NCI-H2227 treated with DMSO at 0.1 percent for 48 hours (cell line): ENCODE data around the gene TRAM2.

Source experiments
- DNase-seq: peaks from one replicate; lab custom pipeline; 2025; lab: John Stamatoyannopoulos, UW

Gene TRAM2

DNA sequence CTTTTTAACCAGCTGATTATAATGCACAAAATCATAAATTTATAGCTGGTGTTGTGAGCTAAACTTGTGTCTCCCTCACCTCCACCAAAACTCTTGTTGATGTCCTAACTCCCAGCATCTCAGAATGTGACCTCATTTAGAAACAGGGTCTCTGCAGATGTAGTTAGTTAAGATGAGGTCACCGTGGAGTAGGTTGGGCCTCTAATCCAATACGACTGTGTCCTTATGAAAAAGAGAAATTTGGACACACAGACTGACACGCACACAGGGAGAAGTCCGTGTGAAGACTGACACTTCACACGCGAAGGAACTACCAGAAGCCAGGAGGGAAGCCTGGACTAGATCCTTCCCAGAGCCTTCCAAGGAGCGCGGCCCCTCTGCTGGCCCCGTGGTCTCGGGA lies 46.5 kb downstream of the TRAM2 start:
- no peak for DNase-seq

DNA sequence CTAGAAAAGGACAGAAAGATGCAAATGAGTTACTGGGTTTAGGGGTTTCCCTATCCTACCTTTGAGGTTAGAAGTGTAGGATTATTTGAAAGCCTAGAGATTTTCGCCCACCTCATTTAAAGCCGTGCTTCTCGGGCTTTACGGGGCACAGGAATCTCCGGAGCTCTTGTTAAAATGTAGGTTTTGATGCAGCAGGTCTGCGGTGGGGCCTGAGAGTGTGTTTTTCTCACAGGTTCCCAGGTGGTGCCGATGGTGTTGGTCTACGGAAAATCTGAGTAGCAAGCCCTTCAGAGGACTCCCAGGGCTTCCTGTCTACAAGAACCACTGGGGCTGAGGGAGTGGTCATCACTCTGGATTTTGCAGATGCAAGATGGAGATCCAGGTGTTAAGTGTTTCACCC lies 47.5 kb downstream of the TRAM2 start:
- no peak for DNase-seq

DNA sequence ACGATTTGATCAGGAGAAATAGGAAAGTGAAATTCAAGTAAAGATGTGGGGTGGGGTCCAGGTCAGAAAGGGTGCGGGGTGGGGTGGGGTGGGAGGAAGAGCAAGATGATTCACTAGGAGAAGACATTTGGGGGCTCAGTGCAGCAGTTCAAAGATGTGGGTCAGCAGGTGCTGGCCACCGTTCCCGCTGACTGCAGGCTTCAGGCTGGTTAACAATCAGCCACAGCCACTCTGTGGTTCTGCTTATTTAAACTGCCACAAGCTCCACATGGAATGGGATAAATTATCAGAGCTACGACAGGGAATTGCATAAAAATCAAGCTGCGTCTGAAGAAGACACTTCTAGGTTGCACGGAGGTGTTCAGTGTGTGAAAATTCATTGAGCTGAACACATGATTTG lies 49.4 kb downstream of the TRAM2 start:
- no peak for DNase-seq

DNA sequence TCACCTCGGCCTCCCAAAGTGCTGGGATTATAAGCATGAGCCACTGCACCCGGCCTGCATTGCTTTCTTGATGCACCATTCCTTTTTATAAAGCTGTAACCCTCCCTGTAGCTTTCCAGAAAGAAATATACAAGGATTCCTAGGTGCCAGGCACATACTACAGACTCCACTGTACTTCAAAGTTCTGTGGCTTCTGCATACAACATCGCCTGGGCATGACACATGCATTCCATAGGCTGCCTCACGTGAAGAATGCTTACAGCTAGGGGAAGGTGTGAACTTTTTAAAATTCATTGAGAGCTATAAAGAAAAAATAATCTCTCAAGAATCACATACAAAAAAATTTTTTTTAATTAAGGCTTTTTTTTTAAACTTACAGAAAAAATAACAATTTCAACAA lies 50.2 kb downstream of the TRAM2 start:
- DNase-seq: no peak

DNA sequence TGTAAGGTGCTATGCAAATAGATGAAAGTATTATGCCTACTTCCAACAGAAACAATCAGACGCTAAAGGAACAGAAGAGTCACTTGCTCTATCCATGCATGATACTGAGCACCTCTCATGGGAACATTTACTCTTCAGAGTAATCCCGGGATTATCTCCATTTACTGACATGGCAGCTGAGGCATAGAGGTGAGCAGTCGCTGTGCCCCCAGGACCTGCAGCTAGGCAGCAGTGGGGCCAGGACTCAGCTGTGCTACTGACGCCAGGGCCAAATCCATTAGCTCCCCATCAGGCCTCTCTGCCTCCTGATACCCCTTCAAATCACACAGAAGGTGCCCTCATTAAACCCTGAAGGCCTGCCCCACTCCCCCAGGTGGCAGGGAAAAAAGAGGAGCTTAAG lies 51.9 kb downstream of the TRAM2 start:
- no peak for DNase-seq

DNA sequence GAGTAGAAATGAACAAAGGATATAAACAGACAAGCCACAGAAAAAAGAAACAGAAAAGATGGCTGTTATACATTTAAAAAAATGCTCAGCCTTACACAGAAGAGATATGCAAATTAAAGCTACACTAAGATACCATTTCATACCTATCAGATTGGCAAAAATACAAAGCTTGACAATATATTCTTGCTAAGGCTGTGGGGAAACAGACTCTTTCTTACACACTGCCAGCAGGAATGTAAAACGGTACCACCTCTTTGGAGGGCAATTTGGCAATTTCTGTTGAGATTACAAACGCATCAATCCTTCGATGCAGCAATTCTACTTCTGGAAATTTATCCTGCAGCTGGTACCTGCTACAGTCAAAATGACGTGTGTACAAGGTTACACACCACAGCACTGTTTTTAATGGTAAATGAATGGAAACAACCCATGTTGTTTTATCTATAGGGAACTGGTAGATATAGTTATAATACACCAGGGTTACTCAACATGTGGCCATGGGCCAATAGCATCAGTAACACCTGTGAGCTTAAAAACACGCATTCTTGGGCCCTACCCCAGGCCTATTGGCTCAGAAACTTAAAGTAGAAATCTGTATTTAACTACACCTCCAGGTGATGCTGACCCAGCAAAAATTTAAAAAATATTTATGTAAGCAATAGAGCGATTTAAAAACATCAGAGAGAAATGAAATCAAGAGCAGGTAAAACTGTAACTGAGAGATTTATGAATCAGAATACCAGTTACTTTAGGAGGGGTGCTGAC lies 53.3 kb downstream of the TRAM2 start:
- DNase-seq: no peak

DNA sequence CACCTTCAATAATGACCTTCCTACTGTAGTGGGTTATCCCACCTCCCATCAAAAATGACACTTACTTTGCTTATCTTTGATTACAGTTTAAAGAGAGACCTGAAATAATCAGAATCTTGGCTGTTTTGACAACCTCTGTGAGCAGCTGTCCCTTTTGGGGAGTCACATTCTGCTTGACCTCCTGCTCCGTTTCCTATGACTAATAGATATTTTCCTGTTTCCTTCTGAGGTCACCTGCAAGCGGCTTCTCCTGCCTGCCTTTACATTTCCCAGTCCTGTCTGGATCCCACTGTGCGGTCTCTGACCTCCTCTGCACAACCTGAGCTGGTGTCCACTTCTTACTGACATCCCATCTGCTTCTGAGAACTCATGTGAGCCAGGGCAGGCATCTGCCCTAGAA lies 54.2 kb downstream of the TRAM2 start:
- no peak for DNase-seq

DNA sequence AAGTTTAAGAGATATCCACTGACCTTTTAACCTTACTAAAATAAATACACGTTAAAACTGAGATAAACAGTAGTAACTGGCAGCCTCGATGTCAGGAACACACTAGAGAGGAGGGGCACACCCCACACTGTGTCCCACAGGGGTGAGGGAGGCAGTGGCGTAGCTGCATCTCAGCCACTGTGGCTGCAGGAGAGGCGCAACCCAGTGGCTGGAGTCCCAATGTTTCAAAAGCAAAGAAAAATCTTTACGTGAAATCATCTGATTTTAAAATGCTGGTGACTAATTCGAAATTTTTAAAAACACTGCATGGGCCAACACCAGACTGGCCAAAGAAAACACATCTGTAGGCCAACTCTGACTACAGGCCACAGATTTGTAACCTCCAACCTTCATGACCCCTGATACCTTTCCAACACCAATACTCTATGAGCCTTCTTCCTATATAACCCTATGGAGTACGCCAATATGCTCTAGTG lies 54.7 kb downstream of the TRAM2 start:
- no peak for DNase-seq

DNA sequence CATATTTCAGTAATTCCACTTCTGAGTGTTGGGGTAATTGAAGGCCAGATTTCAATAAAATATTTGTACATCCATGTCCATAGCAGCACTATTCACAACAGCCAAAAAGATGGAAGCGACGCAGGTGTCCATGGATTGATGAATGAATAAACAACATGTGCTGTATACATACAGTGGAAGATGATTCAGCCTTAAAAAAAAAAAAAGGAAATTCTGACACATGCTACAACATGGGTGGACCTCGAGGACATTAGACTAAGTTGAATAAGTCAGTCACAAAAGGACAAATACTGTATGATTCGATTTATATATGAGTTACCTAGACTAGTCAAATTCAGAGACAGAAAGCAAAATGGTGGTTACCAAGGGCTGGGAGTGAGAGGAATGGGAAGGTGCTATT lies 57.2 kb downstream of the TRAM2 start:
- no peak for DNase-seq

DNA sequence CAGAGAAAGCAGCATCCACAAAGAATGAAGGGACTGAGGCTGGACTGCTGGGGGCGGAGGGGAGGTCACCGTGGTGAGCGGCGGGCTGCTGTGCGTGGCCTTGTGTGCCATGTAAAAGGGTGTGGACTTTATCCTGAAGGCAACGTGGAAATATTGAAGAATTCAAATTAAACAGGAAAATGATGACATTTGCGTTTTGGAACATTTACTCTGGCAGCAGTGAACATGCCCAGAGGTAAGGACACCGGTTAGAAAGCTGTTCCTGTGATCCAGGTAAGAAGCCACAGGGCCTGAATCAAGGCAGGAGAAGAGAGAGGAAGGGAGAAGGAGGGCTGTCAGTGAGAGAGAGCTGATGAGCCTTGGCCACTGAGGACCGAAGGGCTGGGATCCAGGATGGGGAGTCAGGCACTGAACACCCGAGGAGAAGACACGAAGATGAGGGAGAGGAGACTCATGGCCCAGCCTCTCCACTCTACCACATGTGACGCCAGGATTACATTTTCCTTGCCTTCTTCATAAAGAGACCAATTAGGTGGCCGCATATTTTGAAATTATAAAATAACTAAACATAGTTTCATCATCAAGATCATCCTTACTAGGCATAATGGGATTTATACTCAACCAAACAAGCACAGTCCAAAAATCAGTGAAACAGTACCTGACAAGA lies 58.4 kb downstream of the TRAM2 start:
- no peak for DNase-seq

DNA sequence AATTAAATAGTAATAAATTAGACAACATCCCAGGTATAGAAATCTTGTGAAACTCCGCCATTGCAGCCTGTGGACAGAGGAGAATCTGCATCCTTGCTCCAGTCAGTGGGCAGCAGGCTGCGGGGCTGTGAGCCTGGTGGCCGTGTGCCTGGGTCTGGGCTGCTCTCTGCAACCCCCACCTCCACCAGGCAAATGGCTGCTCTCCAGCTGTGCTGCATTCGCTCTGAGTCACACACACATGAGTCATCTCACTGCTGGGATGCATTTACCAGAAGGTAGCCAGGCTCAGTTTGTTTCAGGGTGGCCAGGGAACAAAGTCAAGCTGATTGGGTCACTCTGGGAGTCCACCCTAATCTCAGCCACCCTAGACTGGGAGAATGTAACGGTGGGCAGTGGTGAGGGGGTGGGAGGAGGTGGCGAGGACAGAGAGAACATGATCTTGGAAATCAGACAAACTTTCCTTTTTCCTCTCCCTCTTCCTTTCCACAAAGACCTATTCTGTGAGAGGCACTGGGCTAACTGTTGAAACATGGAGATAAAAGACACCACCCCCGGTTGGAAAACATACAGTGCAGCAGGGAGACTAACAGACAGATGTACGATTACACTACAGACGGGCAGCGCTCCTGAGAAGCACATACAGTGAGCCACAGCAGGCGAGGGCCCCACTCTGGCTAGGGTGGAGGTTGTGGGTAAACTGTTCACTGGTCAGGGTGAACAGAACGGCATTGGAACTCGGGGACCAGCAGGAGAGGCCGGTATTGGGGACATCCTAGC lies 59.2 kb downstream of the TRAM2 start:
- DNase-seq: peak; percentile 25

DNA sequence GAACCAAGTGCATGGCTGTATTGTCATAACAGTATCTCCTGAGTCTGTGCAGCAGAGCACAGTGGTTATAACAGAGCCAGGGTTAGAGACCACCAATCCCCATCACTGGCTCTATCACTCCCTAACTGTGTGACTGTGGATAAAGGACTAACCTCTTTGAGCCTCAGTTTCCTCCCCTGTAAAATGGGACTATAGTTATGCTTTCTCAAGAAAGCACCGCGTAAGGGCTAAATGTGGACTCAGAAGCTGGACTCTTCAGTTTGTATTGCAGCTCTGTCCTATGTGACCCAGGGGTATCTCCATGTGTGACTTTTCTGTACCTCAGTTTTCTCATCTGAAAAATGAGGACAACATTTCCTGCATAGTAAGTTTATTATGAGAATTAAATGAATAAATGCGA lies 59.9 kb downstream of the TRAM2 start:
- DNase-seq: no peak

DNA sequence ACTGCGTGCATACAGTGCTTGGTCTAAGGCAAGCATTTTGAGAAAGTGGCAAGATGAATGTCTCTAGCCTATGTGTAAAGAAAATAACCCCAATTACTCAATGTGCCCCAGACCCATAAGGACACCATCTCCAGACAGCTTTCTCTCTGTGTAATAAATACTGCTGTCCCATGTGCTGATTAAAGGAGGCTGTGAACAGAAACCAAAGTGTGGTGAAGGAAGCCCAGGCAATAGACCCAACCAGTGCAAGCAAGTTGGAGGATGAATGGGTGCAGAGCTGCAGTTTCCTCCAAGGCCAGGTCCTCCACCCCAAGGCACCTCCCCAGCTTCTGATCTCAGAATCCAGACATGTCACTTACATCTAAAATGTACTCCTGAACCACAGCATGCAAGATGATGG lies 60.6 kb downstream of the TRAM2 start:
- no peak for DNase-seq

DNA sequence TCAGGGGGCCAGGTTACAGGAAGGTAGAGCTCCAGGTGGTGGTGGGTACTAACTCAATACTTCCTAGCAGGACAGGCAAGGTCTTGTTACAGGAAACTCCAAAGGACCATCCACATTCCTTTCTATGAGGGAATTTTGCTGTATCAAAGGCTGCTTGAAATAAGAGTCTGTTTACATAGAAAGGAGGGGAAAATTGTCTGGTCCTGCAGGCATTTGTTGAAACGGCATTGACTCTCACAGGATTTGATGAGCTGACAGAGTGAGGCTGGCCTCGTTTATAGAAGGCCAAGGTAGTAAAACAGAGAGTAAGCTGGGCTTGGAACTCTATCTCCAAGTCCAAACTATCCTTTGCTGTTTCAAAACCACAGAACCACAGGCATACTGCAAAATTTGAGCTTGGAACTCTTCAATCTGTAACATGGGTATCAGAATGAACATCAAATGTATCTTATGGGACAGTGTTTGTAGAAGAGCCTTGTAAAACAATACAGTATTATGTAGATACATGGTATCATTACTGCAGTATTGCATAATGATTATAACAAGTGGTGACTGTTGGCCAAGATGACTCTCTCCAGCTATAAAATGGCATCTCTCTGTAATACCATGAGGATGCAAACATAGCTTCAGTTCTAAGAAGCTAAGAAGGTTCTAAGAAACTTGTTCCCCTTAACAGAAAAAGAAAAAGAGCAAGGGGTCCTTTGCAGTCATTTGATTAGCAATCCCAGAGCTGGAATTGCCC lies 61.5 kb downstream of the TRAM2 start:
- no peak for DNase-seq

DNA sequence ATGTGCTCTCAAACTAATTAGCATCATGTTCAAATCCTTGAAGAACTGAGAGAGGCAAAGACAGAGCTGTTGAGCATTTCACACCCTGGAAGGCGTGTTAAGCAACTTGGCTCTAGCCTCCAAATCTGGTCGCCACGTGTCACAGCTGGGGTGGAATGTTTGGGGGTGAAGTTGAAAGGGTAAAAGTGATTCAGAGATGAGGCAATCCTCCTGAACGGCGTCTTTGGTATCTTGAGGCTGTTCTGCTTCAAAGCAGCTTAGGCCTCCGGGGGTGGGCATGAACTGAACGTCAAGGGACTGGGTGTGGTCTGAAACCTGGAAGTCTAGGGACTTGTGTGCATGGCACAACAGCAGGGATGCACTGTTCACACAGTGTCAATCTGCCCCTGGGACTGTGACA lies 62.3 kb downstream of the TRAM2 start:
- DNase-seq: no peak

DNA sequence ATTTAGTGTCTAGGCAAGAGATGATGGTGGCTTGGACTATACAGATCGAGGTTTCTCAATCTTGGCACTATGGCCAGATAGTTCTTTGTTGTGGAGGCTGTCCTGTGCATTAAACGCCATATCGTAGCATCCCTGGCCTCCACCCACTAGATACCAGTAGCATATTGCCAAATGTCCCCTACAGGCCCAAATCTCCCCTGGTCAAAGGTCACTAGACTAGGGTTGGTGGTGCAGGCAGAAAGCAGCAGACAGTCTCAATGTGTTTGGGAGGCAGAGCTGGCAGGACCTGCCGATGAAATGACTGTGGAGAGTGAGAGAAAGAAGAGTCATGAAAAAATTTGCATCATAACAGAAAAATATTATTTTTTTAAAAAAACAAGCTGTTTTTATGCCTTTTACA lies 63.0 kb downstream of the TRAM2 start:
- no peak for DNase-seq

DNA sequence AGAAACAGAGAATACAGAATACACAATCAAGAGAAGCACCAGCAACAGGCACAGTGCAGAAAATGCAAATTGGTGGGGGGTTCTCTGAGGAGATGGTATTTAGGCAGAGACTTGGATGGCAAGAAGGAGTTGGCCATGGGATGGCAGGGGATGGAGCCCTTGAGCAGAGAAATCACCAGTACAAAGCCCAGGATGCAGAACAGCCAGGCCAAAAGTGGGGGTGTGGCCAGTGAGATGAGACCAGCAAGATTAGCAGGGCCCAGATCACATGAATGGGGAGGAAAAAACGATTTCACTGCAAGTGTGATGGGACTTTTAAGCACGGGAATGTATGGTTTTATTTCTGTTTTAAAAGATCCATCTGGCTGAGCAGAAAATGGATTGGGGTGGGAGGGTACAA lies 63.4 kb downstream of the TRAM2 start:
- no peak for DNase-seq

DNA sequence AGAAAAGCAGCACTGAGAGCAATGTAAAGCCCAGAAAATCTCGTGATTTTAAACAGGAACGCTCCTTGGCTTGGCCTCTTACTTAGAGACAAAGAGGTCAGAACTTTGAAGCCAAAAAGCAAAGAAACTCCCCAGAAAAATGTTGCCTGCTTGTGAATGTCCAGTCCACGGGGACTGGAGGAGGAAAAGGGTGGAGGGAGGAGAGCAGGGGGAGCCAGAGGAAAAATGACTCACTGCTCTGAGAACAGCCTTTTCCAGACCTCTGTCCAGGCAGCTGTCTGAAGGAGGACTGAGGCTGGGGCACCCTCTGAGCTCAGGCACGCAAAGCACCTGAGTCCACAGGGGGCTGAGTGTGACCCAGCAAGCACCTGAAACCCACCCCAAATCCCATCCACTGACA lies 64.7 kb downstream of the TRAM2 start:
- DNase-seq: no peak

DNA sequence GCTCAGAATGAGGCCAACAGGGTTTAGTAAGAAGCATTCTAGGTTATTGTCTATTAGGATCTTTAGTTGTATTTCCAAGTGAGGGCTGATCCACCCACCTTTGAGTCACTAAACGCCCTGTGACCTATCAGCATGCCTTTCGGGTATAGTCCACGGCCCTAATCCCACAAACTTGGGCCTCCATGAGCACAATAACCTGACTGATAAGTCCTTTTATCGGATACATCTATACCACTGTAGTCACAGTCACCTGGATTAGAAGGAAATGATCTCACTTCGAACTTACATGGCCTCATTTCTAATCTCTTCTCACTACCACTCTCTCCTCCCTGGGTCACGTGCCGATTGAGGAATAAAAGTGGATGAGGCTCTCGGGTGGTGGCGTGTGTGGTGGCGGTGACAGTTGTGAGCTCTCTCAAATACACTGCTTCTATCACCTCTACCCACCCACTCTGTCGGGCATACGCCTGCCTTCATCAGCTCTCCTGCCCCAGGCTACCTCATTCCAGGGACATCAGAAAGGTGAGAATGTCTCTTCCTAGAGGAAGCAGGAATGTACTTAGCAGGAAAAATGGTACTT lies 65.2 kb downstream of the TRAM2 start:
- DNase-seq: no peak

DNA sequence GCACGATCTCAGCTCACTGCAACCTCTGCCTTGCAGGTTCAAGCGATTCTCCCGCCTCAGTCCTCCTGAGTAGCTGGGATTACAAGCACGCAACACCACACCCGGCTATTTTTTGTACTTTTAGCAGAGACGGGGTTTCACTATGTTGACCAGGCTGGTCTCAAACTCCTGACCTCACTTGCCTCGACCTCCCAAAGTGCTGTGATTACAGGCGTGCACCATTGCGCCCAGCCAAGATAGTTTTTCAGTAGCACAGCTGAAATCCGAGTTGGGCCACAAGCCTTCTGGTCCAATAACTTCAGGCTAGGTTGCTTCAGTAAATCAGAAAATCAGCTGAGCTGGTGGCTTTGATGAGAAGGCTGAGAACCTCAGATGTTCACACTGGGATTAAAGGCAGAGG lies 65.7 kb downstream of the TRAM2 start:
- DNase-seq: no peak

DNA sequence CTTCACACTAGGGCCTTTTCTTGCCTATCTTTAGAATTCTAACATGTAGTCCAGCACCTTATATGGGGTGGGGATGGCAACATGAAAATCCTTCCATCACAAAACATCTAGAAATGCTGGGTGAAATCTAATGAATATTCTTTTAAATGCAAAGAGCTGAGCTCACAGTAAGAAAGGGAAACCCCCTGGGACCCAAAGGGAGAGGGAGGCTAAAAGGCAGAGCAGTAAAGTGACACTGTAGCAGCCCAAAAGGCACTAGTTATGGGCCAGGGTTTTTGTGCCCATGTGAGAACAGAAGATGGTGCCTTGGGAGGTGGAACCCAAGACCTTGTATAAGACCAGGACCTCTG lies 66.7 kb downstream of the TRAM2 start:
- DNase-seq: no peak
